ENCODE measurements around the gene RNU6-1. TPM values are rescaled to one million over a fixed set of nuclear protein-coding genes. Genes with fewer than 3 reads are reported as not detected.

RNU6-1 gene
- total RNA-seq, 1 experiment from 2014 or later: not detected

DNA sequence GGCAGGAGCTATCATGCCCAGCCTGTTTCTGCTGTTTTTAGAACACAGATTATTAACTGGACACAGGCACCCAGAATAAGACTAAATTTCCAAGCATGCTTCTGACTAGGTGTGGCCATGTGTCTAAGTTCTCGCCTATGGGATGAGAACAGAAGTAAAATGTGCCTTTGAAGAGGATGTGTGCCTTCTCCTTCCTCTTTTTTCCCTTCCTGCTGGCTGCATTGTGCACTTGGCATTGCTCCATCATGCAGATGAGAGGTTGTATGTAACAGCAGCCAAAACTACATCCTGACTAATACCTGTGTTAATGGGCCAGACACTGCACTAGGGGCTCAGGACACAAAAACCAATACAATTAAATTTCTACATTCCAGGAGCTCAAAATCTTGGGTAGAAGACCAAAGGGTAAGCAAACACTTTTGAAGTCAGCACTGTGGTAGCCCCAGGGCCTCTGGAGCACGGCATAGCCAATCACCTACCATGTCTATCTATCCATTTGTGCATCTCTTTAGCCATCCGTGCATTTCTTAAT, 40.9 kb upstream of the RNU6-1 start:
- DNase-seq (ENCODE audit: low read depth, low spot score) (no peak), ATAC-seq (no peak)
- peaks cover 48% of the 10 kb centered on the region for H3K4me1 ChIP-seq (ENCODE audit: control insufficient read depth, insufficient read depth, low read length)
- peak overlapping the region; percentile 68 for H3K27ac ChIP-seq (ENCODE audit: low read length)
- CTCF ChIA-PET: interaction anchor here (0.7 kb wide), 1 partner anchor 17 kb away, joined by 4 read pairs; no protein-coding TSS in a partner anchor
- POLR2A ChIA-PET: no interaction called here
- no TSS peak for BruUV-seq (replicated peaks)
- TF ChIP-seq, protein P1, sequence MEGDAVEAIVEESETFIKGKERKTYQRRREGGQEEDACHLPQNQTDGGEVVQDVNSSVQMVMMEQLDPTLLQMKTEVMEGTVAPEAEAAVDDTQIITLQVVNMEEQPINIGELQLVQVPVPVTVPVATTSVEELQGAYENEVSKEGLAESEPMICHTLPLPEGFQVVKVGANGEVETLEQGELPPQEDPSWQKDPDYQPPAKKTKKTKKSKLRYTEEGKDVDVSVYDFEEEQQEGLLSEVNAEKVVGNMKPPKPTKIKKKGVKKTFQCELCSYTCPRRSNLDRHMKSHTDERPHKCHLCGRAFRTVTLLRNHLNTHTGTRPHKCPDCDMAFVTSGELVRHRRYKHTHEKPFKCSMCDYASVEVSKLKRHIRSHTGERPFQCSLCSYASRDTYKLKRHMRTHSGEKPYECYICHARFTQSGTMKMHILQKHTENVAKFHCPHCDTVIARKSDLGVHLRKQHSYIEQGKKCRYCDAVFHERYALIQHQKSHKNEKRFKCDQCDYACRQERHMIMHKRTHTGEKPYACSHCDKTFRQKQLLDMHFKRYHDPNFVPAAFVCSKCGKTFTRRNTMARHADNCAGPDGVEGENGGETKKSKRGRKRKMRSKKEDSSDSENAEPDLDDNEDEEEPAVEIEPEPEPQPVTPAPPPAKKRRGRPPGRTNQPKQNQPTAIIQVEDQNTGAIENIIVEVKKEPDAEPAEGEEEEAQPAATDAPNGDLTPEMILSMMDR (IDR thresholded peaks at IDR 0.05): no peak
- TF ChIP-seq TCF7L2 (IDR thresholded peaks at IDR 0.05; ENCODE audit: low read depth, low read length) (peak; percentile 56; the same call in 1 of the 2 replicates), SIN3A (IDR thresholded peaks at IDR 0.05; ENCODE audit: borderline replicate concordance, insufficient read depth, low read depth, low read length) (no peak)
- no peaks in the 10 kb centered on the region for H3K36me3 ChIP-seq (ENCODE audit: control insufficient read depth, insufficient read depth, low read length)
- H3K27me3 ChIP-seq (ENCODE audit: control insufficient read depth, insufficient read depth, low read length): no peaks in the 10 kb centered on the region
- no peak overlapping the region for H3K4me3 ChIP-seq (ENCODE audit: low read depth in 2 of 2, low read length in 2 of 2)
- no peaks in the 10 kb centered on the region for H3K9me3 ChIP-seq (ENCODE audit: control insufficient read depth, insufficient read depth, low read depth, low read length)
- in situ Hi-C loops (cut with HindIII; ENCODE audit: low pct_unique_long_range_greater_than_20kb, low sequenced_read_pairs) (no loop called here), intact Hi-C loops (cut with micrococcal nuclease; ENCODE audit: unreplicated experiment) (no loop called here)

DNA sequence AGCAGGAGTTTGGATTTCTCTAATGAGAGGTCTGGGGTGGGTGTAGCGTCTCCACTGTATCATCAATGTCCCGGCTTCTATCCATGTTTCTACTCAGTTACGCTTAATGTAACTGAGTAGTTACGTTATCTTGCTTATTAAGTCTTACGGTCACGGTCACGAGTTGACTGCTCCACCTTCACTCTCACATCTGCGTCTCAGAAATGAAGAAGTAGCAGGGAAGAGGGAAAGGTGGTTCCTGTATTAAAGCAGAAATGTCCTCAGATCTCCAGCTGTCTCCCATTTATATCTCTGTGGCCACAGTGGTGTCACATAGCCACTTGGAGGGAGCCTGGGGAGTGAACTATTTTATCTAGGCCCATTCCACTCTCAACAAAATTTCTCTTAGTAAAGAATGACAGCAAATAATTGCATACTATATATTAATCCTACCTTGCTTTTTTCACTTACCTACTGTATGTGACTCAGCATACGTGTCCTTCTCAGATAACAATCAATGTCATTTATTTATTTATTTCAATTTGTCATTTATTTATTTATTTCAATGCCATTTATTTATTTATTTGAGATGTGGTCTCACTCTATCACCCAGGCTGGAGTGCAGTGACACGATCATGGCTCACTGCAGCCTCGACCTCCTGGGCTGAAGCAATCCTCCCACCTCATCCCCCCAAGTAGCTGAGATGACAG, 39.7 kb upstream of the RNU6-1 start:
- ChIA-PET CTCF (no interaction called here), POLR2A (no interaction called here)
- TF ChIP-seq SIN3A (IDR thresholded peaks at IDR 0.05; ENCODE audit: borderline replicate concordance, insufficient read depth, low read depth, low read length) (no peak), POLR2AphosphoS5 (IDR thresholded peaks at IDR 0.05; ENCODE audit: low read depth, low read length) (no peak)
- TF ChIP-seq, protein P2, sequence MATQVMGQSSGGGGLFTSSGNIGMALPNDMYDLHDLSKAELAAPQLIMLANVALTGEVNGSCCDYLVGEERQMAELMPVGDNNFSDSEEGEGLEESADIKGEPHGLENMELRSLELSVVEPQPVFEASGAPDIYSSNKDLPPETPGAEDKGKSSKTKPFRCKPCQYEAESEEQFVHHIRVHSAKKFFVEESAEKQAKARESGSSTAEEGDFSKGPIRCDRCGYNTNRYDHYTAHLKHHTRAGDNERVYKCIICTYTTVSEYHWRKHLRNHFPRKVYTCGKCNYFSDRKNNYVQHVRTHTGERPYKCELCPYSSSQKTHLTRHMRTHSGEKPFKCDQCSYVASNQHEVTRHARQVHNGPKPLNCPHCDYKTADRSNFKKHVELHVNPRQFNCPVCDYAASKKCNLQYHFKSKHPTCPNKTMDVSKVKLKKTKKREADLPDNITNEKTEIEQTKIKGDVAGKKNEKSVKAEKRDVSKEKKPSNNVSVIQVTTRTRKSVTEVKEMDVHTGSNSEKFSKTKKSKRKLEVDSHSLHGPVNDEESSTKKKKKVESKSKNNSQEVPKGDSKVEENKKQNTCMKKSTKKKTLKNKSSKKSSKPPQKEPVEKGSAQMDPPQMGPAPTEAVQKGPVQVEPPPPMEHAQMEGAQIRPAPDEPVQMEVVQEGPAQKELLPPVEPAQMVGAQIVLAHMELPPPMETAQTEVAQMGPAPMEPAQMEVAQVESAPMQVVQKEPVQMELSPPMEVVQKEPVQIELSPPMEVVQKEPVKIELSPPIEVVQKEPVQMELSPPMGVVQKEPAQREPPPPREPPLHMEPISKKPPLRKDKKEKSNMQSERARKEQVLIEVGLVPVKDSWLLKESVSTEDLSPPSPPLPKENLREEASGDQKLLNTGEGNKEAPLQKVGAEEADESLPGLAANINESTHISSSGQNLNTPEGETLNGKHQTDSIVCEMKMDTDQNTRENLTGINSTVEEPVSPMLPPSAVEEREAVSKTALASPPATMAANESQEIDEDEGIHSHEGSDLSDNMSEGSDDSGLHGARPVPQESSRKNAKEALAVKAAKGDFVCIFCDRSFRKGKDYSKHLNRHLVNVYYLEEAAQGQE (IDR thresholded peaks at IDR 0.05; ENCODE audit: insufficient read depth in 1 of 2, low read depth in 2 of 2, low read length in 1 of 2): no peak
- Histone ChIP-seq H3K27me3 (ENCODE audit: control insufficient read depth, insufficient read depth, low read length) (no peaks in the 10 kb centered on the region), H3K27ac (ENCODE audit: low read length) (peak overlapping the region; percentile 68; the same call in 1 of the 2 replicates), H3K4me3 (ENCODE audit: low read depth in 2 of 2, low read length in 2 of 2) (no peak overlapping the region), H3K4me1 (ENCODE audit: control insufficient read depth, insufficient read depth, low read length) (peaks cover 40% of the 10 kb centered on the region), H3K36me3 (ENCODE audit: control insufficient read depth, insufficient read depth, low read length) (no peaks in the 10 kb centered on the region), H3K9me3 (ENCODE audit: control insufficient read depth, insufficient read depth, low read depth, low read length) (no peaks in the 10 kb centered on the region)
- intact Hi-C loops (cut with micrococcal nuclease; ENCODE audit: unreplicated experiment) (no loop called here), in situ Hi-C loops (cut with HindIII; ENCODE audit: low pct_unique_long_range_greater_than_20kb, low sequenced_read_pairs) (no loop called here)
- BruUV-seq (replicated peaks): no TSS peak
- ATAC-seq (no peak), DNase-seq (ENCODE audit: low read depth, low spot score) (no peak)

DNA sequence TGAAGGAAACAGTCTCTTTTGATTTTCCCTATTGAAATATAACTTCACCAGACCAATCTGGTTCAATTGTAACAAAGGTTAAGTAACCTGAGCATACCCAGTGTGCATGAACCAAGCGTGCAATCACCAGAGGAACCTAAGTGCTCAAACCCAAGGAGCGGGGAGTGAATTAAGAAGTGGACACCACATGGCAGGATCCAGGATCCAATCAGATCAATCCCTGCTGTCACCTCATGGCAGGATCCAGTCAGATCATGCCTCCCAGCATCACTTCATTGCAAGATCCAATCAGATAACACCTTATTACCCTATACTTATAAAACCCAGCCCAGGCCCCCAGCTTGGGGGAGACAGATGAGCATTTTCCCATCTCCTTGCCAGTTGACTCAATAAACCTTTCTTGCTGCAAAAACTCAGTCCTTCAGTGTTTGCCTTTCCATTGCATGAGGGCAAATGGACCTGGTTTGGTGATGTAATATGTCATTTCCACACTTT, 38.9 kb upstream of the RNU6-1 start:
- Histone ChIP-seq H3K9me3 (ENCODE audit: control insufficient read depth, insufficient read depth, low read depth, low read length) (no peaks in the 10 kb centered on the region), H3K4me3 (ENCODE audit: low read depth in 2 of 2, low read length in 2 of 2) (no peak overlapping the region), H3K27me3 (ENCODE audit: control insufficient read depth, insufficient read depth, low read length) (no peaks in the 10 kb centered on the region), H3K4me1 (ENCODE audit: control insufficient read depth, insufficient read depth, low read length) (peaks cover 32% of the 10 kb centered on the region), H3K36me3 (ENCODE audit: control insufficient read depth, insufficient read depth, low read length) (no peaks in the 10 kb centered on the region), H3K27ac (ENCODE audit: low read length) (peak overlapping the region; percentile 68; the same call in 1 of the 2 replicates)
- no TSS peak for BruUV-seq (replicated peaks)
- no peak for DNase-seq (ENCODE audit: low read depth, low spot score)
- in situ Hi-C loops (cut with HindIII; ENCODE audit: low pct_unique_long_range_greater_than_20kb, low sequenced_read_pairs) (no loop called here), intact Hi-C loops (cut with micrococcal nuclease; ENCODE audit: unreplicated experiment) (no loop called here)
- ATAC-seq: no peak
- TF ChIP-seq POLR2AphosphoS5 (IDR thresholded peaks at IDR 0.05; ENCODE audit: low read depth, low read length) (no peak), SIN3A (IDR thresholded peaks at IDR 0.05; ENCODE audit: borderline replicate concordance, insufficient read depth, low read depth, low read length) (no peak), TCF7L2 (IDR thresholded peaks at IDR 0.05; ENCODE audit: low read depth, low read length) (no peak)
- TF ChIP-seq, protein P1 (IDR thresholded peaks at IDR 0.05): no peak
- TF ChIP-seq, protein P2 (IDR thresholded peaks at IDR 0.05; ENCODE audit: insufficient read depth in 1 of 2, low read depth in 2 of 2, low read length in 1 of 2): no peak
- POLR2A ChIA-PET: no interaction called here
- CTCF ChIA-PET: no interaction called here
